HG02678 (cell line): Measurements from ENCODE around the gene GRIN3A.

ENCODE experiments used
- ATAC-seq: cut with Tn5 transposase; IDR thresholded peaks from one replicate; pipeline ENCODE4 v1.9.1; 2021; ENCODE audit warnings: mild to moderate bottlenecking, moderate library complexity; ENCODE audit not compliant: unreplicated experiment

Gene GRIN3A

GRCh38 chr9:101530076-101530711 is 208.3 kb downstream of the GRIN3A start:
- peak; percentile 42 for ATAC-seq

GRCh38 chr9:101528015-101528414 is 210.4 kb downstream of the GRIN3A start:
- ATAC-seq, result no peak

GRCh38 chr9:101527066-101527465 is 211.4 kb downstream of the GRIN3A start:
- no peak for ATAC-seq

- no peak for ATAC-seq
These were observed 214.1 kb downstream of the GRIN3A start for GRCh38 chr9:101524371-101524770.
